KMS-11 (cell line): ENCODE measurements around the gene GNA12.

Experiments used
- H2AFZ ChIP-seq: fragments of 200-600 bp; sonication (generic); 2 replicates; pipeline ENCODE4 v1.6.1; 2016; ENCODE audit warnings: antibody characterized with exemption, mixed run types, low read depth
- H3K27ac ChIP-seq: fragments of 200-600 bp; sonication (generic); 2 replicates; pipeline ENCODE4 v1.6.1; 2016; ENCODE audit warnings: mild to moderate bottlenecking, mixed run types
- H3K27me3 ChIP-seq: fragments of 200-600 bp; sonication (generic); 2 replicates; pipeline ENCODE4 v1.6.1; 2017; ENCODE audit warnings: mild to moderate bottlenecking, low read depth, mixed run types, moderate library complexity; ENCODE audit not compliant: insufficient read depth
- H3K36me3 ChIP-seq: fragments of 200-600 bp; sonication (generic); 2 replicates; pipeline ENCODE4 v1.6.1; 2017; ENCODE audit warnings: mild to moderate bottlenecking, mixed run types; ENCODE audit not compliant: insufficient read depth
- H3K4me1 ChIP-seq: fragments of 200-600 bp; sonication (generic); 2 replicates; pipeline ENCODE4 v1.6.1; 2016; ENCODE audit warnings: mild to moderate bottlenecking, low read depth, mixed run types; ENCODE audit not compliant: poor library complexity, severe bottlenecking
- H3K4me2 ChIP-seq: fragments of 200-600 bp; sonication (generic); 2 replicates; pipeline ENCODE4 v1.7.0; 2016; ENCODE audit warnings: mild to moderate bottlenecking, mixed run types
- H3K4me3 ChIP-seq: fragments of 200-600 bp; sonication (generic); IDR thresholded peaks from 2 replicates; pipeline ENCODE4 v1.6.1; 2017; ENCODE audit warnings: low read depth, low read length, mixed read lengths; ENCODE audit not compliant: insufficient read depth
- H3K79me2 ChIP-seq: fragments of 200-600 bp; sonication (generic); 2 replicates; pipeline ENCODE4 v1.6.1; 2016; ENCODE audit warnings: low read depth, mixed run types; ENCODE audit not compliant: insufficient read depth
- H3K9ac ChIP-seq: fragments of 200-600 bp; sonication (generic); 2 replicates; pipeline ENCODE4 v1.6.1; 2016; ENCODE audit warnings: mild to moderate bottlenecking, mixed run types
- H4K20me1 ChIP-seq: fragments of 200-600 bp; sonication (generic); 2 replicates; pipeline ENCODE4 v1.6.1; 2016; ENCODE audit warnings: mild to moderate bottlenecking, mixed run types; ENCODE audit not compliant: insufficient read depth
- TF ChIP-seq, protein P1 (sequence below): fragments of 200-600 bp; sonication (generic); conservative IDR thresholded peaks from 2 replicates; pipeline ENCODE4 v1.6.1; 2017; ENCODE audit warnings: low read depth, mild to moderate bottlenecking, antibody characterized with exemption, low read length, moderate library complexity, mixed read lengths

The GNA12 gene

DNA sequence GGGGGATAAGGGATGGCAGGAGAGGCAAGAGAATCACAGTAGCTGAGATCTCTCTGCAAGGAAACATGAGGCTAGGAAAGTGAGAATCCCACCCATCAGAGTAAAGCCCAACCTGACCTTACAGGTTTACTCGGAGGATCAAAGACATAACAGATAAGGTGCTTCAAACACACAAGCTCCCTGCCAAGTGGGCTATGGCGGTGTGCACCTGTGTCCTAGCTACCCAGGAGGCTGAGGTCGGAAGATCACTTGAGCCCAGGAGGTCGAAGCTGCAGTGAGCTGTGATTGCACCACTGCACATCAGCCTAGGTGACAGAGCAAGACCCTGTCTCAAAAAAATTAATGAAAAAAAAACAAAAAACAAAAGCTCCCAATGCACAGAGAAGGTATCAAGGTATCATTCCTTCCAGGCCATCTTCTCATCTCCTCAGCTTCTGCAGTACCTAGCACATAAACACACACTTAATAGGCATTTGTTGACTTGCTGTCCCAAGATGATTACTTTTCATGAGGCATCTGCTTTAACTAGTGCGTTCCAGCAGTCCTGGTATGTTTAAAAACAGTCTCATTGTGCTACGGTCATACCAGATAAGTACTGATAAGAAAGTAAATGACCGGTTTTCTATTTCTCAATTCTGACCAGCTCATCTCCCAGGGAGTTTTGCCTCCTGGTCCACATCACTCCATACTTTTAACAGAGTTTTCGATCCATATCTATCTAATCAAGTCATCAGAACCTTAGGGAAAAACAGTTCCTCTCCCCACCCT, 13.3 kb downstream of the GNA12 start:
- Histone ChIP-seq H3K36me3 (no peaks in the 10 kb centered on the region), H3K27ac (no peak overlapping the region), H3K27me3 (no peaks in the 10 kb centered on the region), H3K79me2 (peaks cover 17% of the 10 kb centered on the region; the same call in 1 of the 2 replicates), H4K20me1 (no peaks in the 10 kb centered on the region), H2AFZ (no peak overlapping the region), H3K4me2 (no peak overlapping the region), H3K4me3 (no peak overlapping the region), H3K4me1 (no peaks in the 10 kb centered on the region), H3K9ac (no peak overlapping the region)
- TF ChIP-seq, protein P1, sequence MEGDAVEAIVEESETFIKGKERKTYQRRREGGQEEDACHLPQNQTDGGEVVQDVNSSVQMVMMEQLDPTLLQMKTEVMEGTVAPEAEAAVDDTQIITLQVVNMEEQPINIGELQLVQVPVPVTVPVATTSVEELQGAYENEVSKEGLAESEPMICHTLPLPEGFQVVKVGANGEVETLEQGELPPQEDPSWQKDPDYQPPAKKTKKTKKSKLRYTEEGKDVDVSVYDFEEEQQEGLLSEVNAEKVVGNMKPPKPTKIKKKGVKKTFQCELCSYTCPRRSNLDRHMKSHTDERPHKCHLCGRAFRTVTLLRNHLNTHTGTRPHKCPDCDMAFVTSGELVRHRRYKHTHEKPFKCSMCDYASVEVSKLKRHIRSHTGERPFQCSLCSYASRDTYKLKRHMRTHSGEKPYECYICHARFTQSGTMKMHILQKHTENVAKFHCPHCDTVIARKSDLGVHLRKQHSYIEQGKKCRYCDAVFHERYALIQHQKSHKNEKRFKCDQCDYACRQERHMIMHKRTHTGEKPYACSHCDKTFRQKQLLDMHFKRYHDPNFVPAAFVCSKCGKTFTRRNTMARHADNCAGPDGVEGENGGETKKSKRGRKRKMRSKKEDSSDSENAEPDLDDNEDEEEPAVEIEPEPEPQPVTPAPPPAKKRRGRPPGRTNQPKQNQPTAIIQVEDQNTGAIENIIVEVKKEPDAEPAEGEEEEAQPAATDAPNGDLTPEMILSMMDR, result no peak

GRCh38 chr7:2829040-2829439, 15.1 kb downstream of the GNA12 start:
- Histone ChIP-seq H3K27ac (no peak overlapping the region), H2AFZ (no peak overlapping the region), H3K79me2 (peaks cover 35% of the 10 kb centered on the region; the same call in 1 of the 2 replicates), H4K20me1 (no peaks in the 10 kb centered on the region), H3K4me2 (no peak overlapping the region), H3K9ac (no peak overlapping the region), H3K27me3 (no peaks in the 10 kb centered on the region), H3K4me3 (no peak overlapping the region), H3K36me3 (no peaks in the 10 kb centered on the region), H3K4me1 (no peaks in the 10 kb centered on the region)
- TF ChIP-seq, protein P1, result no peak

GRCh38 chr7:2826771-2827170, 17.3 kb downstream of the GNA12 start:
- no peak overlapping the region for H3K4me3 ChIP-seq
- H3K27ac ChIP-seq, result no peak overlapping the region
- H3K27me3 ChIP-seq, result no peaks in the 10 kb centered on the region
- H3K4me2 ChIP-seq, result no peak overlapping the region
- H3K36me3 ChIP-seq, result no peaks in the 10 kb centered on the region
- H3K4me1 ChIP-seq, result peaks cover 10% of the 10 kb centered on the region
- no peaks in the 10 kb centered on the region for H4K20me1 ChIP-seq
- TF ChIP-seq, protein P1, result no peak
- H2AFZ ChIP-seq, result no peak overlapping the region
- H3K79me2 ChIP-seq, result peaks cover 48% of the 10 kb centered on the region; the same call in 1 of the 2 replicates
- no peak overlapping the region for H3K9ac ChIP-seq

DNA sequence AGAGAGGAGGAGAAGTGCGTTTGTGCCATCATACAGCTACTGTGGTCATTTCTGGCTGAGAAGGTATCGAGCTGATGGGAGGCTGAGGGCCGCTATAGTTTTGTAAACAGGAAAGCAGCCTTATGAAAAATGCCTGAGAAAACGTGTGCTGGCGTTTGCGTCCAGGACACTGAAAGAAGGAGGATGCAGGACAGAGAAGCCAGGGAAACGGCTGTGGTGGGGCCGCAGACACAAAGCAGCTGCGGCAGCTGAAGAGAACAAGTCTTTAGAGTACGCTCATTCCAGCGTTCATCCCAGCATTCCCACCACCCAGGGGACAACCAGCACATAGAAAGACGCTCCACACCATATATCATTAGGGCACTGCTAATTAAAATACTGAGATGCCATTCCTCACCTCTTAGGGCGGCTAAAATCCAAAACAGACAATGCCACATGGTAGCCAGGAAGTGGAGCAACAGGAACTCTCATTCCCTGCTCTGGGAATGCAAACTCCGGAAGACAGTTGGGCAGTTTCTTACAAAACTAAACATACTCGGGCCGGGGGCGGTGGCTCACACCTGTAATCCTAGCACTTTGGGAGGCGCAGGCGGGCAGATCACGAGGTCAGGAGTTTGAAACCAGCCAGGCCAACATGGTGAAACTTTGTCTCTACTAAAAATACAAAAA, 18.4 kb downstream of the GNA12 start:
- Histone ChIP-seq H4K20me1 (no peaks in the 10 kb centered on the region), H3K36me3 (no peaks in the 10 kb centered on the region), H3K4me2 (no peak overlapping the region), H3K4me1 (peaks cover 20% of the 10 kb centered on the region), H3K9ac (no peak overlapping the region), H3K4me3 (no peak overlapping the region), H2AFZ (no peak overlapping the region), H3K79me2 (peaks cover 49% of the 10 kb centered on the region; the same call in 1 of the 2 replicates), H3K27ac (no peak overlapping the region), H3K27me3 (no peaks in the 10 kb centered on the region)
- TF ChIP-seq, protein P1, result no peak
